B cell (primary cell): ENCODE data around the gene RFXAP.

Experiments used
- EZH2 ChIP-seq: IDR thresholded peaks from 2 replicates; pipeline ENCODE4 v1.6.1; 2012; ENCODE audit warnings: borderline replicate concordance, low read depth, mild to moderate bottlenecking, moderate library complexity, low read length; ENCODE audit not compliant: insufficient read depth, poor library complexity, severe bottlenecking
- TF ChIP-seq, protein P1 (sequence below): fragments of 200-600 bp; IDR thresholded peaks from one replicate; pipeline ENCODE4 v1.8.0; 2022; ENCODE audit warnings: antibody characterized with exemption, mild to moderate bottlenecking

DNA sequence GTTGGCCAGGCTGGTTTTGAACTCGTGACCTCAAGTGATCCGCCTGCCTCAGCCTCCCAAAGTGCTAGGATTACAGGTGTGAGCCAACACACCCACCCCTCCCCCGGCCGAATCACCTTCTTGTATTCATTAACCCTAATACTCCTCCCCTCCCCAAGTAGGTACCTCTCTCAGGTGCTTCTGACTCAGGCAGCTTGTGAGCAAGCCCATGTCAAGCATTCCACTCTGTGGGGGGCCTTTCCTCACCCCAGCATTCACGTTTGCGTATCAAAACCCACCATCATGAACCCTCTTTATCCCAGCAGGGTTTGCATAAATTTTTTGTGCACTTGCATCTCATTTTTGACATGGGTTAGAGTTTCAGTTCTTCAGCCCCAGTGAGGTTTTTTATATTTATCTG lies 23.6 kb upstream of the RFXAP start:
- TF ChIP-seq, protein P1, sequence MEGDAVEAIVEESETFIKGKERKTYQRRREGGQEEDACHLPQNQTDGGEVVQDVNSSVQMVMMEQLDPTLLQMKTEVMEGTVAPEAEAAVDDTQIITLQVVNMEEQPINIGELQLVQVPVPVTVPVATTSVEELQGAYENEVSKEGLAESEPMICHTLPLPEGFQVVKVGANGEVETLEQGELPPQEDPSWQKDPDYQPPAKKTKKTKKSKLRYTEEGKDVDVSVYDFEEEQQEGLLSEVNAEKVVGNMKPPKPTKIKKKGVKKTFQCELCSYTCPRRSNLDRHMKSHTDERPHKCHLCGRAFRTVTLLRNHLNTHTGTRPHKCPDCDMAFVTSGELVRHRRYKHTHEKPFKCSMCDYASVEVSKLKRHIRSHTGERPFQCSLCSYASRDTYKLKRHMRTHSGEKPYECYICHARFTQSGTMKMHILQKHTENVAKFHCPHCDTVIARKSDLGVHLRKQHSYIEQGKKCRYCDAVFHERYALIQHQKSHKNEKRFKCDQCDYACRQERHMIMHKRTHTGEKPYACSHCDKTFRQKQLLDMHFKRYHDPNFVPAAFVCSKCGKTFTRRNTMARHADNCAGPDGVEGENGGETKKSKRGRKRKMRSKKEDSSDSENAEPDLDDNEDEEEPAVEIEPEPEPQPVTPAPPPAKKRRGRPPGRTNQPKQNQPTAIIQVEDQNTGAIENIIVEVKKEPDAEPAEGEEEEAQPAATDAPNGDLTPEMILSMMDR = no peak
- no peak for TF ChIP-seq EZH2
